ENCODE measurements around the gene AUTS2.

AUTS2 gene

DNA sequence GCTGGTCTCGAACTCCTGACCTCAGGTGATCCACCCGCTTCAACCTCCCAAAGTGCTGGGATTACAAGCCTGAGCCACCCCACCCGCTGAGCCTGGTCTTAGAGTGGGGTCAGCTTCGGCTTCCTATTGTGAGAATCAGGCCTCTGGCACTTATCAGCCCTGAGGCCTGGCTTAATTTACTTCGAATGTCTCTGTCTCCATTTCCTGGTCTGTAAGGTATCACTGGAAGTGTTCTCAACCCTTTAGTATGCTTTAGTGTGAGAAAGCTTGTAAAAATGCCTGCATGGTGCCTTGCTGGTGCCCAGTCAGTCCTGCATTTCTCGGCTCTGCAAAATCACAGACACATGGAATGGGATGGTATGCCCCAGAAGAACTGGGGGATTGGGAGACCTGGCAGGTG, 862.3 kb downstream of the AUTS2 start:
- no peak for DNase-seq (ENCODE audit: low spot score)

DNA sequence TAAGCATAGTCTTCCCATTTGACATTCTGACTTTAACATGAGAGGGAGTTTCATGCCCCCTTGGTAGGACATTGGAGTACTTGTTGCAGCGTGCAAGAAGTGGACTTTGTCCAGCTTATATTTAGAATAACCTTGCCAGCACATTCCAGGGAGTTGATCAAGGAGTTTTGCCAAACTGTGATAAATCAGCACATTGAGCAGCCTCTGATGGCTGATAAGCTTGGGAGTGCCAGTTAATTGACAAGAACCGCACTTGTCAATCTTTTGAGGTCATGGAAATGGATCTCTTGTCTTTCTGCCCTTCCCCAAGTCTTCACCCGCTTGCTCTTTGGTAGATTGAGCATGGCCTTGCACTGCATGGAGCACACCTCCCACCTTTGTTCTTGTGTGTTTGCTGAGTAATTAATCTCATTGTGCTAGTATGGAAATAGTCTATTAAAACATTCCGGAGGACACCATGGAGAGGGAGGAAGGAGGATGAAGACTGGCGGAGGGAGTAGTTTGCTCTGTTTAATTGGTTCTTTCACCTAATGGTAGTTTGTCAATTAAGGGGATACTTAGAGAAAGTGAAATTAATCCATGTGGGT, 865.2 kb downstream of the AUTS2 start:
- no peak for DNase-seq (ENCODE audit: low spot score)

DNA sequence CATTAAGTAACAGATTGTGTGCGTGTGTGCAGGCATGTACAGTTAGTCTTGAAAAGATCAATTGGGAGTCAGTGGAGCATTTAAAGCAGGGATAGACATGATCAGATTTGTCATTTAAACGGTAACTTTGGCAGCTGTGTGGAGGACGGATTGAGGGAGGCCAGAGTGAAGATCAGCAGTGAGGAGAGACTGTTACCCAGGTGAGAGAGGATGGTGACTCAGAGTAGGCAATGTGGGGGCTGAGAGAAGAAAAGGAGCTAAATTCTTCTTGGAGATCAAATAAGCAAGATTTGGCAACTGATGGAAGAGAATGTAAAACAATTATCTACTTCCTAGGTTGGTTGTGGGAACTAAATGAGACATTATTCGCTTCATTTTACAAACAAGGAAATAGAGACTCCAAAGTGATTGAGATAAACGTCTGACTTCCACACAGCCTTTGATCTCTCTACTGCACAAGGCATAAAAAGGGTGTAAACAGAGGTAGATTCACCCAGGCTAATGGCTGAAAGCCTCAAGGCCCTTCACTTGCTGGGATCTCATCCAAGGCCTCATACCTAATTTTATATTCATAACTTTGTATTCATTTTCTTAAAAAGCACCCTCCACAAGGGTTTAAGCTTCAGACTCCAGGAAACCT, 868.6 kb downstream of the AUTS2 start:
- DNase-seq (ENCODE audit: low spot score), result no peak

DNA sequence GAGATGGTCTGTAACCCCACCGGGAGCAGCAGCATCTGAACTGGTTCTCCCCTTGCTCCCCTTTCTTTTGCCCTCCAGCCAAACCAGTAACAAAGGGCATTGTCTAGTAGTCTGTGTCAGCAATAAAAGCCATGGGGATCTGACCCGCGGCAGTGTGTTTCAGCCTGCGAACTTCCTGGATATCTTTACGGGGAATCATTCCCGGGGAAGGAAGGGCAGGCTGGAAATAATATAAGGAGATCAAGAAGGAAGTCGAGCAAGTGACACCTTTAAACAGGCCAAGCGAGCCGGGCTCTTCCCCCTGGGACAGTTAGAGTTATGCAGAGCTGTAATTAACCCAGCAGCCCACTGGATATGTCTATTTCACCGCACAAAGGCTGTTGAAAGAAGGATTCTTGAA, 872.5 kb downstream of the AUTS2 start:
- DNase-seq (ENCODE audit: low spot score), result no peak

DNA sequence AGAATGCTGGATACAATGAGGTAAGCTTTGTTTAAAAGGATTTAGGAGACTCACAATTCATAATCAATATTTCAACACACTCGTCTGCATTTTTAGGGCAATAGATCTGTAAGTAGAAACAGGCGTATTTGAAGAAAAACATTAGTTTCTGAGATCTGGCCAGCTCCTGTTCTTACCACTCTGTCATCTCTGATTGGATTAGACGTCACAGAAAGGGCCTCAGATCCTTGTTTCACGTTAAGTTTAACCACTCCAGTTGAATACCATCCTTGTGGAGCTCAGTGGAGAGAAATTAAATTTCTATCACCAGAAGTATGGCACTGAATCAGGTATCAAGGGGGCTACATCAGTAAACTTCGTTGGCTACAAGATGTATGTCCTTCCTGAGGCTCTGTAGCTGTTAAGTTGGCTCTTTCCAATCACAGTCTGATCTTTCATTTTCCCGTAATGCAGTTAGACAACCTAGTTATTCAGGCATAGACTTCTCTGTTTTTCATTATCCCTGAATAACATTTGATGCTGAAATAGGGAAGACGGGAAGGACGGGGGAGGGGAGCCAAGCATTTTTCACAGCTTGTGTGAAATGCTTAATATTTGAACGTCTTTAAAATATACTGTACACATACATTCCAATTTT, 874.4 kb downstream of the AUTS2 start:
- DNase-seq (ENCODE audit: low spot score), result no peak

DNA sequence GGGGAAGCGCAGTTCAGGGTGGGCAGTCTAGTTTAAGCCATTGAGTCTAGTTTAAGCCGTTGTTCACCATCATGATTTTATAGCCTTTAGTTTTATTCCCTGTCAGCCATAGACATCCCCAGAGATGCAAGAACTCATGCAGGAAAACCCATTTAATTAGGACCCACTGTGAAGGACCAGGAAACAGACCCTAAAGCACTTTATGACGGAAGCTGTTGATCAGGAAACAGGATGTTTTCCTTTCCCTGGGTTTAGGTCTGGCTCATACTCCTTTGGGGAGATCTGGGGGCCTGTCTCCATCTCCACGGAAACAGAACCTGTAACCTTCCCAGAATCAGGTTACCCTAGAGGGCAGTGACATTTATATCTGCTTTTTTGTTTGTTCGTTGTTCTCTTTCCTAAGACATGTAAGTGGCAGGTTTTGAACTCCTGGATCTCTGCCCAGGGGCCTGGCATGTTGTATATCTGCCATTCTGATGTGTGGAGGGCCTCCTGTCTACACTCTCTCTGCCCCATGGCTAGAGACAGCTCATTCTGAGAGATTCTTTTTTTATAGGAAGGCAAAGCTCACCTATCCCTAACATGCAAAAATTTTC, 876.5 kb downstream of the AUTS2 start:
- DNase-seq (ENCODE audit: low spot score), result no peak

DNA sequence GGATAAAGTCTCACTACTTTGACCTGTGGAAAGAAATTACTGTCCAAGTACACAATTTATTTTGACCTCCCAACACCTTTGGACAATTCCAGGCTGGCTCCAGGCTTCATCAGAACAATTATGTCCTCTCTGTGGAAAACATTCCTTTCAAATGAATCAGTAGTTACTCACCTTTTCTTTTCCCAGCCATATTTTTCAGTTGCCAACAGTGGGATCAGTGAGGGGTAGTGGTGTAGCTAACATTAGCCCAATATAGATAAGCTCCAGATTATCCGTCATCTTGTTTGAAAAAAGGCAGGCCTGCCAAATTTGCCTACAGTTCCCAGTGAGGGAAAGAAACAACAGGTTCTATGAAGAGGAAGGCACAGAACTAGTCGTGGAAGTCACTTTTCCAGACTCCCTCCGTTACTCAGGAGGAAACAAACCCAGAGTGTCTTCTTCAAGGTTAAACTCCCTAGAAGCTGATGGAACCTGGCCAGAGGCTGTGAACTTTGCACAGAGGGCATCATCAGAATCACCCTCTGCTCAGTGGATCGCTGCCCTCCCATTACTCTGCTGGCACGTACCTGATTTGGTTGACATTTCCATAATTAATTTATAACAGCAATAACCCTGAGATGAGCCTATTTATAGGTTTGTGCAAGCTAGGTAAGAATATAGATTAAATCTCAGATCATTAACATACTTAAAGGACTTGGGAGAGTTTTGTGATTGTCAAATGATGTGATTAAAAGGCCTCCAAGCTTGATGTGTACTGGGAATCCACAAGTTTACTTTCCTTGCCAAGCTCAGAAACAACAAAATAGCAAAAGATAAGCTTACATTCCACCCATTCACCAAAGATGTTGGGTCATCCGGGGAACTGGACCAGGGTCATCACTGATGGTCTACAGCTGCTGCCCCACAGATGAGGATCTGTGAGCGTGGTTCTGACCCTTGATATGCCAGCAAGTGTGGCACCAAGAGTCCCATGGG, 879.0 kb downstream of the AUTS2 start:
- DNase-seq (ENCODE audit: low spot score), result no peak

DNA sequence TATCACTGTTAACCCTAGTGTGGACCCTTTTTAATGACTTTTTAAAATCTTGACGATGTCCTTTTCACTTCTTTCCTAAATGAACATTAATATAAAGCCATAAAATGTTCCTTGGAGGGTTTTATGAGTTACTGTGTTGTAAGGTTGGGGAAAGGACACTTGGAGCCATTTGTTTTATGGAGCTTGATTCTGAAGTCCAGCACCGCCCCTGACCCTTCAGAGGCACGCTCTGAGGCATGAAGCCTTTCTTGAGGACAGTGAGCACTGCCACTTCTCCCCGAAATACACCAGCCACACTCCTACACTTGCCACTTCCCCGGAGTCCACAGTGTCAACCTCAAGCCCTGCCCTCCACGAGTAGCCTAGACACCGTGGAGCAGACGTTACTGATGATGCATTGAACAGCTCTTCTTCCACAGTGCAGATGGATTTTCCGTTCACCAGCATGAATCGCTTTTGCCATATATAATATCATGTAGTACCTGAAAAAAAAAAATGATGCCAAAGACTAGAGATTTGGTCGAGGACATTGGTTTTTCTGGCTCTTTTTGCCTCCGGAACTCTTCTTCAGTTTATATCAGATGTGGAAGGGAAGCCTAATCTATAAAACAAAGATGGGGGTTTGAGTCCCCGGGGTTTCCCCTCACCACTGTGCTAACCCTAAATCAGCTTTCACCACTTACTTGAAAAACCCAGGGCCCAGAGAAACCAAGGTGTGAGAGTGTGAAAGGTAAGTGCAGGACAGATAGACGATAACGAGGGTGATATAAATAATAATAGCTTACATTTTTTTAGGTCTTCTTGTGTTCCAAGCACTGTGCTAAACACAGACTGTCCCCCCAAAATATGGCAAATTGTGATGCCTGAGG, 881.1 kb downstream of the AUTS2 start:
- no peak for DNase-seq (ENCODE audit: low spot score)

DNA sequence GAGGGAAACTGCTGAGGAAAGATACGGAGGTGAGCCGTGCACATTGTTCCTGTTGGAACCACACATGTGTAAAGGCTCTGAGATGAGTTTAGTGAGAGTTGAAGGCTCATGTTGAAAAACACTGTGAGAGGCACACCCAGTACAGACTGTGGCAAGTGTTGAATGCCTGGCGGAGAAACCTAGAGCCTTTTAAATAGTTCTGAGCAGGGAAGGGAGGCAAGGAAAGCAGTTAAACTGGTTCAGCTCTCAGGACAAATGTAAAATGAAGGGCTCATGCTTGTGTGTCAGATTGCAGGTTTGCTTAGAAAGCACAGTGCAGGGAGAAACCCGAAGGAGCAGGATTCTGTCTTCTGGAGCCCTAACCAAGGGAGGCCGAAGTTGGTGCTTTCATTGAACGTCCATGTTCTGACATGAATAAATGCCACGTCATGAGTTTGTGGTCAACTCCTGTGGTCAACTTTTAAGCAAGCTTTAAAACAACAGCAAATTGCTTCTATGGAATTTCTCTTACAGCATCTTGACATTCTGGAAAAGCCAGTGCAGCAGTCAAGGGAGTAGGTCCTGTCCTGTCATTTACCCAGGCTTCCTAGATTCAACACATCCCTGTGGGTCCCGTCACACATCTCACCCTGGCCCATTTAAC, 882.8 kb downstream of the AUTS2 start:
- no peak for DNase-seq (ENCODE audit: low spot score)

DNA sequence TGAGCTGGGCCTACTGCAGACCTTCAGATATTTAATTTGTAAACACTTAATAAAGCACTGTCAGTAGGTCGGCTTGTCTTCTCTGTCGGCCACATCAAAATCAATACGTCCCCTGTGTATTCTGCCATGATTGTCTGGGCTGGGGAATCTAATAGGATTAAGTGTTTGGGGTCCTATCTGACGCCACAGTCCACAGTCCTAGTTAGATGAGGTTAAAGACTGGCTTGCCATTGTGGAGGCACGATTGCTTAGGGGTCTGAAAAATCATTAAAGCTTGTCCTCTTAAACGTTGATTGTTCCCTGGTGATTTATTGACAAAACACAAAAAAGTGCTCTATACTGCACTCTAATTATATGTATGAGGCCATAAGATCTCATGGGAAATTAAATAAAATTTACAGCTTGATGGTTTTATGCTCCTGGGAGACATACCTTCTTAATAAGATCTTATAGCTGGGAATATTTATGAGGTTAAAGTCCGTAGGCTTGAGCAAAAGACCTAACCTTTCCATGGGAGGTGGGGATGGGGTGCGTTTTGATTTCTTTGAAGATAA, 883.4 kb downstream of the AUTS2 start:
- DNase-seq (ENCODE audit: low spot score), result no peak

DNA sequence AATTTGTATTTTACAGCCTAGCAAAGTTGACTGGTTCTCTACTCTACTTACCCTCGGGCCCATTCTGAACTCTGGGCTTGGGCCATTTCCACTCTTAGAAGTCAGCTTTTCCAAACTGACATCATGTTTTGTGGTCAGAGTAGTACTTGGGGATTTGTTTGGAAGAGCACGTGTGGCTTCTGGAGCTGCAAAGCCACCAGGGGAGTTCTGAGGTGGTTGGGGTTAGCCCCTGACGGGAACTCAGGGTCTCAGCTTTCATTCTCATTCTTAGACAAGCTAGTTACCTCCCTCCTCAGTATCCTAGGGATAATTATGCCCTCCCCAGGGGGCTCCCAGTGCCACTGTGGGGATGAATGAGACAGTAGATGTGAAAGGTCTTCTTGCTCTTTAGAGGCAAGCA, 886.0 kb downstream of the AUTS2 start:
- no peak for DNase-seq (ENCODE audit: low spot score)

DNA sequence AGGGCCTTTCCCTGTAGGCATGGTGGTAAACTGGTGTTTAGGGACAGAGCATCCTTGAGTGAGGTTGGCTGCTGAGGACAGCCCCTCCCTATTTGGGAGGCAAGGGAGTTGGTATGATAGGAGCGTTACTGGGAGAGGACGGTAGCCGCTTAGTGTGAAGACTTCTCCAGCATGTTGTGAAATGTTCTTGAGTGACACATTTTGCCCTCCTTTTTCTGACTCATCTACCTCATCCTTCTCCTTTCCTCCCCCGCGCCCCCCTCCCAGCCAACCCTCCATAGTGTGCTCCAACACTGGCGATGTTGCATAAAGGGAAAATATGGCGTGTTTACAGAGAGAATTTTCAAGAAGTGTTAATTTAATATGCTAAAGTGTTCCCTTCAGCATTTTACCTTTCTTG, 888.7 kb downstream of the AUTS2 start:
- DNase-seq (ENCODE audit: low spot score), result no peak

DNA sequence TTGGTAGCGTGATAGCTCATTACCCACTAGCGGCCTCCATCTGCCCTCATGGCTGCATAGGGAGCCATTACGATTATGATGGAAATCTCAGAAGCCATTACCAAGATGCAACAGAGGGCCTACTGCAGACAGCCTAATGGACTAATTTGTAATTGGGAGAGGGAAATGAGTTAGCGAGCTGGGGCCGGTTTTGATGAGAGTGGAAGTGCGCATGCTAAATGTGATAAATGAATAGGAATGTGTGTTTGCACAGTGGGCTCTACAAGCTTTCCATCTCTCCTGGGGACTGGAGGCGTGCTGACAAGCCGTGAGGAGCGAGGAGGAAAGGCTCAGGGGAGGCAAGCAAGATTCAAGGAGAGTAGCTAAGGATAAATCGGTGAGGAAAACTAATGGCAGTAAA, 889.2 kb downstream of the AUTS2 start:
- DNase-seq (ENCODE audit: low spot score), result no peak

DNA sequence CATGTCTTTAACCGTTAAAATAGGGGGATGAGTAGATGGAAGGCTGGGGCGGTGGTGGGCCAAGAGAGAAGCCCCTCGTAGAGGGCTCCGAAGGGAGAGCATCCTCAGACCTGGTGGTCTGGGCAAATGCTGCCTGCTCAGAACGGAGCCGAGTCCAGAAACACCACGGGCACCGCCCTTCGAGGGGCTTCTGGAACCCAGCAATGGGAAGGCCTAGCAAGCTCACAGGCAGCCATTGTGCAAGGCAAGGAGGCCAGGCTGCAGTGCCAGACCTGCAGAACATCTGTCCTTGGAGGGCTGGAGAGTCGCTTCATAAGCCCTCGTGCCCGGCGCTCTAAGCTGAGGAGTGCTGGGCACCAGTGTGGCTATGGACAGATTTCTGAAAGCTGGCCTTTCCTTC, 889.6 kb downstream of the AUTS2 start:
- DNase-seq (ENCODE audit: low spot score), result no peak

DNA sequence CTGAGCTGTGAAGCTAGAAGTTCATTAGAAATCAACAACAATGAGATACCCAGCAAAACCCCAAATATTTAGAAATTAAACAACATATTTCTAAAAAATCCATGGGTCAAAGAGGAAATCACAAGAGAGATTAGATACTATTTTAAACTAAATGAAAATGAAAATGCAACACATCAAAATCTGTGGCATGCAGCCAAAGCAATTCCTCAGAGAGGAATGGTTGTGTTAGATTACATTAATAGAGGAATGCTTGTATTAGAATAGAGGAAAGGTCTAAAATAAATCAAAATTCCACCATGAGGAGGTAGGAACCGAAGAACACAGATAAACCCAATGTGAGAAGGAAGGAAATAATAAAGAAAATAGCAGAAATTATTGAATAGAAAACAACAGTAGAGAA, 891.5 kb downstream of the AUTS2 start:
- DNase-seq (ENCODE audit: low spot score), result no peak

DNA sequence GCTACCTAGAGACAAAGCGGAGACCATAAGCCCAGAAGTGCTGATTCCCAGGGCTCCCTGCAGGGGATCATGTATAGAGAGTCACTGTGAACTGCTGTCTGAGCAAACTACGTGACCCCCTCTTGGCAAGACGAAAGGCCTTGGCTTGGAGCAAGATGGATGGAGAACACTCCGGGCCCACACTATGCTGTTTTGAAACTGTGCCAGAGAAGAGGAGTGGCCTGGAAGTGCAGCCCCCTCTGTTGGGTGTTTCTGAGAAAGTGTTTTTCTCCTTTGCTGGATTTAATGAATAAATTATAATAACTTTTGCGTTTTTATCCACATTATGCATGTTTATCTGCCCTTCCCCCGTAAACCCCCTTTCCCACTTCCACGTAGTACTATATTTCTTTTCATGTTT, 894.4 kb downstream of the AUTS2 start:
- no peak for DNase-seq (ENCODE audit: low spot score)

DNA sequence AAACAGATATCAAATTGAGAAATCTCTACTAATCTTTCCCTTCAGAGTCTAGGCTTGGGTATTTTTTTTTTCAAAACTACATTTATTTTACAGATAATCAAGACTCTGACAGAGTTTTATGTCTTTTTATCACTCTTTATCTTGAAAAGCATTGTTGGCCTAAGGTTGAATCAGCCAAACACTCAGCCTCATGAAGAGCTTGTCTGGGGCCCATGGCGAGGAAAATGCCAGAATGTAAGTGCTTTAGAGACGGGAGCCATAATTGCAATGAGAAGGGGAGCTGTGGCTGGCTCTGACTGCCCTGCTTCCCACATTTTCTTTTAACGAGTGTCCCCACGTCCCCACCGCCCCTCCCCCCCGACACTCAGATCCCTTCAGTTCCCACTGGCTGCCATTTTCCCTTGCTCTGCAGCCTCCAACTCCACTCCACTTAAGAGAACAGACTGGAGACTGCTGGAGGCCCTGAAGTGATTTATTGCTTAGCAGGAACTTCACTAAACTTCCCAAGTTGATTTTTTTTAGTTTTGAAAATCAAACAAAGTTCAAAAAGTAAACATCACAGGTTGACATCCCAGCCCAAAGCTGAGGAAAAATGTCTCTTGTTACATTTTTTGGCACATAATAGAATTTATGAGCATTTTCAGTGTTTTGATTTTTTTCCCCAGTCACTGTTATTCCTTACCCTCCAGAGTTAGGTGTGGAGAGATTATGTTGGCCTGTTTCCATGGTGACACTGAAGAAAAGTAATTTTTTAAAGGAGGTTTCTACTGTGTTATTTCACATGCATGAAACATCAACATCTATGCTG, 896.2 kb downstream of the AUTS2 start:
- DNase-seq (ENCODE audit: low spot score), result no peak

DNA sequence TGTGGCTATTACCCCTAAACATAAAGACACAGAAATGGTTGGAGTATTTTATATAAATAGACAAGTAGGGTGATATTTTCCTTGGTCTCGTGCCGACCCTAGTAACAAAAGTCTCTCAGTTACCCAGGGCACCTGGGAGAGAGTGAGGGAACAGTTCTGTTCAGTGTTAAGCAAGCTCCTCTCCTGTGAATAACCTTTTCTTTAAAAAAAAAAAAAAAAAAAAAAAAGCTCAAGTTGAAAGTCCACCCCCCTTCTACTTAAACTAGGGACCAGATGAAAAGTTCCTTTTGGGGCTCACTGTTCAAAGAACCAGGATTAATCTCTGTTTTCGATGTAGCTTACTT, 896.7 kb downstream of the AUTS2 start:
- no peak for DNase-seq (ENCODE audit: low spot score)

DNA sequence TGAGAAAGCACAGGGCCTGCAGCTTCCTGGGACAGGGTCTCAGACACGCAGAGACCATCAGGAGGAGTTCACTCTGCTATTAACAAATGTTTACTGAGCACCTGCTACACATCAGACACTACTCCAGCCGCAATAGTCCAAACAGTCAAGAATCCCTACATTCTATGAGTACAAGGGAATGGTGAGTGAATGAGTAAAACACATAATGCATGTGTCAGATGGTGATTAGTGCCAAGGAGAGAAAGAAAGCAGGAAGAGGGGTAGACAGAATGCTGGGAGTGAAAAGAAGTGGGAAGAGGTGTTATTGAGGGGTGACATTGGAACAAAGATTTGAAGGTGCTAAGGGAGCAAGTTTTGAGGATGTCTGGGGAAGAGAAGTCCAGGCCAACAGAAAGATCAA, 899.5 kb downstream of the AUTS2 start:
- no peak for DNase-seq (ENCODE audit: low spot score)
